H1 (cell line): ENCODE measurements around the gene STOML1. TPM values are rescaled to one million over a fixed set of nuclear protein-coding genes. Genes with fewer than 3 reads are reported as not detected.

Experiments used
- CHD7 ChIP-seq: fragments of 300-600 bp; sonication (generic); IDR thresholded peaks from 2 replicates; pipeline ENCODE4 v1.7.1; 2012; ENCODE audit warnings: low read length, moderate library complexity, mild to moderate bottlenecking, inconsistent platforms; ENCODE audit not compliant: insufficient replicate concordance
- FOSL1 ChIP-seq: IDR thresholded peaks from 2 replicates; pipeline ENCODE4 v1.6.1; 2011; ENCODE audit warnings: mild to moderate bottlenecking, low read depth, low read length, moderate library complexity; ENCODE audit not compliant: insufficient read depth
- polyA plus RNA-seq, 7 experiments: library from polyadenylated mRNA; depleted of rRNA in 3 of 7; stranded (reverse) in 5 of 7; unstranded in 2 of 7; fragments of >200 nt in 5 of 7; fragments of 200-250 nt in 2 of 7; gene quantifications; 1 replicate in 5 of 7; 2 replicates in 1 of 7; 4 replicates in 1 of 7; pipeline versions ENCODE4 v1.2.1 to v1.2.3, GENCODE V29; 2011 to 2013; ENCODE audit warnings: missing spikeins in 2 of 7, mixed read lengths in 2 of 7
- total RNA-seq: library from RNA; stranded (reverse); fragmentation: NEBNext Ultra II Directional; extraction: Animal tissue kit (Norgen Biotek cat#: 25700); gene quantifications from 2 replicates; pipeline ENCODE4 v1.2.1, GENCODE V29; 2021

Gene STOML1
- total and polyA plus RNA-seq, 2 of the 8 experiments (the other 6 are each of a cell fraction or from before 2014, with no cell fraction given) = 2.6 to 3.2 TPM

GRCh38 chr15:73996267-73996666 lies 4.2 kb upstream of the STOML1 start (continued):
- no peak for TF ChIP-seq CHD7
- TF ChIP-seq FOSL1 = no peak
